Hepatic stellate cell (primary cell): Measurements from ENCODE around the gene TBX20.
A peak's percentile ranks its signal among the peaks of the same experiment; 100 is the strongest.
"Not testable (repeated sequence)": the region's sequence is repeated elsewhere in the genome, so short reads cannot be mapped to it uniquely, and the experiment has no call there.

ENCODE experiments used
- DNase-seq: peaks from one replicate; pipeline ENCODE4 v3.0.0; 2011; ENCODE audit warnings: low spot score

Gene TBX20

DNA sequence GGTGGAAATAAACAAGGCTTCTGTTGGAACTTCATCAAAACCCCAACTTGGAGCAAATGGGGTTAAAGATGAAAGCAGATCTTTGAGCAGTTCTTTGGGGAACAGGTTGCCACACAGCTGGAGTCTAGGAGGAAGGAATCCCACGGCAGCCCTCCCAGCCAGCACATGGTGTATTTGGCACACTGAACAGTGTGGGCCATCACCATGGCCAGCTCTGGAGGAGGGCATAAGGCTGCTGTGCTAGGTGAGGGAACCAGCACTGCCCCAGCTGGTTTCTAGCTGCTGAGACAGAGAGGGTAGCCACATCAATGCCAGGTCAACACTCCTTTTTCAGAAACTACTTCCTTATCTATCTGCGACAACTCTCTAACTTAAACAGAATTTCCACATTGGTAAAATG is 33.7 kb downstream of the TBX20 start:
- DNase-seq: not testable (repeated sequence)

- DNase-seq: not testable (repeated sequence)
These were observed 37.9 kb downstream of the TBX20 start for GRCh38 chr7:35216033-35216432.

DNA sequence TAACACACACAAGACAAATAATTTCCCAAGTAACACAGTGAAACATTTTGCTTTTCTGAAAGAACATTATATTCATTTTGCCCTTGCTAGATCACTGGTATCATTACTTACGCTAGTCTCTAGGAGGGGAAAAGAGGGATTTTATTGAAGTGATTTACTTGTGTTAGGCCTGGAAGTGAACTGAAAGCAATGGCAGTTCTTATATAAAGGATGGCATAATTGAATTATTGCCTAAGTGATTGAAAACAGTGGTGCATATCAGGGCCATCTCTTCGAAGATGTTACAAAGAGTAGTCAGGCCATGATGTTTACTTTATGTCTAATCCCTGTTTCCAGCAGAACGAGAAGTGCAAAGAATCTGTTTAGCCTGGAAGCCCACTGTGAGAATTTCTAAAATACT is 38.8 kb downstream of the TBX20 start:
- DNase-seq: not testable (repeated sequence)

DNA sequence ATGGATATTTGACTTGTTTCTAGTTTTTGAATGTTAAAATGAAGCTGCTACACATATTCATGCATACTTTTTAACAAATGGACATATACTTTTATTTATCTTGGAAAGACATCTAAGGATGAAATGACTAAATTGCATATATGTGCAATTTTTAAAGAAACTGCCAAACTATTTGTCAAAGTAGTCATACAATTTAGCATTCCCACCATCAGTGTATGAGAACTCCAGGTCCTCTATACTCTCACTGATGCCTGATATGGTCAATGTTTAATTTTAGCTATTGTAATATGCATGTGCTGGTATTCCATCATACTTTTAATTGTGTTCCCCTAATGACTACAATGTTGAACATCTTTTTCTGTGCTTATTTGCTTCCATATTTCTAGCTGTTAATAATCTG is 47.0 kb downstream of the TBX20 start:
- not testable (repeated sequence) for DNase-seq

DNA sequence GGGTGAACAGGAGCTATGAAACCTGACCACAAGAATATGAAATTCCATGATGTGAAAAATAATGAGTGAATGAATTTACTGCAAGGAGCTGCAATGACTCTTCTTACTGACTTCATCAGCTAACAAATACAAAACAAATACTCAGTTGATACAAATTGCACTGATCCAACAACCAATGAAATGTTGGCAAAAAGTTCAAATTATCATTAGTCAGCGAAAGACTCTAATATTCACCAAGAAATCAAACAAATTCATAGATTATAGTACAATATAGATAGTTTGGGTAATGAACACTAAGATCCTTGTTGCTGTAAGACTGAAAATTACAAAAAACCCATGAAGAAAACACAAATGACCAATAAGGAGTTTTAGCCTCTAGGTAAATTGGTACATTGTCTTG is 49.0 kb downstream of the TBX20 start:
- not testable (repeated sequence) for DNase-seq

DNA sequence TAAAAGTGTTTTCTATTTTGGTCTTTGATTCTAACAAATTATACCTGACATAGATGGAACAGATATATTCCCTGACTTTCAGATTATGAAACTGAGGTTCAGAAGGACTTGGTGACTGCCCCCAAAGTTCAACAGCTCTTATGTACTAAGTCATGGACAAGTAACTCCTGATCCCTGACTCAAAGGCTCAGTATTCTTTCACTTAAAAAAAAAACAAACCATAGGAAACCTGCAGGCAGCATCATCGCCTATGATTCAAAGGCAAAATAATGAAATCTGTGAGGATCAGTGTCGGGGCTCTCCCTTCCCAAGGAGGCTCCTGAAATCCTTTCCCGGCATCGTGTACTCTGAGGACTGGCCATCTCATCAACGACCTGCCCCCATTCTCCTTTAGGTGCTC is 49.9 kb downstream of the TBX20 start:
- DNase-seq: peak; percentile 2

DNA sequence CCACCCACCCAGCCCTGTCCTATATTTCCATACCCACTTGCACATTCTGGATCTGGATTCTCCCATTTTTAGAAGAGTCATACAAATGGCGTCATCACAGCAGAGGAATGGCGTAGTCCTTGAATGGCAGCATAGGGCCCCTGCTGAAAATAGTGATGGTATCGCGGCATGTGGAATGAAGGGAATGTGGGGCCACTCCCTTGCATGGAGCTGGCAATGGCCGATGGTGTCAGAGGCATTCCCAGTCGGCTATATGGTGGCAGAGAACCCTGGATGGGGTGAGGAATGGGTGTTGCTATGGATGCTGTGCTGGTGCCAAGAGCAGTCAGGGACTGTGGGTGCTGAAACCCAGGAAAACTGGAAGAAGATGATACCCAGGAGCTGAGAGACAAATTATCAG is 51.5 kb downstream of the TBX20 start:
- DNase-seq: not testable (repeated sequence)

DNA sequence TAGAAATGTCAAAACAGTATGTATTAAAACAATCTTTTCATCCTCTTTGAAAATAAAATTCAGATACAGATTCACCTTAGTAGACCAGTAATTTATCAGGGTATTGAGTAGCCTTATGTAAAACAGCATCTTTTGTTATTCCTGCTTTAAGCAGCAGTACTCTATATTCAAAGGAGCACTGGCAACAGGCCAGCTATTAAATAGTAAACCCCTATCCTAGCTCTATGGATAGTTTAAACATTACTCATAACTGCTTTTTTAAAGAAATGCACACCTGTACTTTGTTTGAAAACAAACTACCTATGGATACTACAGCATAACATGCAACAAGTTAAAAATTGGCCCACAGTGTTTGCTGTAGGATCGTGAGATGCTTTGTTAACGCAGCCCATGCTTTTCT is 53.7 kb downstream of the TBX20 start:
- DNase-seq: not testable (repeated sequence)

DNA sequence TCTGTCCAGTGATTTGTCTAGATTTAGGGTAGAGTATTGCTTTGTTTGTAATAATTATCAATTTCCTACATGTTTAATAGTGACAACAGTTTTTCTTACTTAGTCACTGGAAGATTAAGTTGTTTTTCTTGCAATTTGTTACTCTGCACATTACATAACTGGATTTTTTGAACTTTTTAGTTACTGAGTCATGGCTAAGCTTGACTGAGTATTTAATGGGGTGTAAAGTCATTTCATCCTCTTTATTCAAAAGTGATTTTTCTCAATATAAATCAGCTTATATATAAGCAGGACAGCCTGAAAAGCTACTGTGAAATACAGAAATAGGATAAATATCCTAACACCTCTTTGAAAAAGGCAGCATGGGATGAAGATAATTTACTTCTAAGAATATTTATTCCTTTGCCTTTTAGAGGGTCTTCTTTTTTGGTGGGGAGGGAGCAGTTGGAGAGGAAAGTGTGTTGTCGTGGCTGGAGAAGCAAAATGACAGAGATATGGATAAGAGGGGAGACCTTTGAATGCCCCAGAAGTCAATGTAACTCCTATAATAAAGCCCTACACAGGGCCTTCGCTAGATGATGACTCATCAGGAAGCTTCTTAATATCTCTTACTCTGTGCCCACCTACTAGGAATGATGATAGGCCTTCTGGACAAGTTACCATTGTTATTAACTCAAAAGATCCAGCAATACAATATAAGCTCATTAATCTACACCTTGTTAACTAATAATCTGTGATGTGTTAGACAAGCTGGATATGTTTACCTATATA is 55.3 kb downstream of the TBX20 start:
- not testable (repeated sequence) for DNase-seq

DNA sequence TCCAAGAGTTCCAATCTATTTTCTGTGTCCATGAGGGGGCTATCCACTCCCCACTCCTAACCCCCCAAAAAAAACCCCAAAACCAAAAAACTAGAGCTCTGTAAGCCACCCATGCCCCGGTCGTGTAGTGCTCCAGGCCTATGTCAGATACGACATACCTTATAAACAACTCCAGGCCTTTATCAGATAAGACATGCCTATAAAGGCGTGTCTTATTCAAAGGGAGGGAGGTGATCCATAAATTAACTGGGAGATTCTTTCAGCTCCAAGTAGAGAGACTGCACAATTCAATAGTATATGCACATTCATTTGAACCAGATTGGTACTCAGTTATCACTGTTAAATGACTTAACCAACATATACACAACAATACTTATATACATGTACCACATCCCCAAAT is 62.3 kb downstream of the TBX20 start:
- not testable (repeated sequence) for DNase-seq

DNA sequence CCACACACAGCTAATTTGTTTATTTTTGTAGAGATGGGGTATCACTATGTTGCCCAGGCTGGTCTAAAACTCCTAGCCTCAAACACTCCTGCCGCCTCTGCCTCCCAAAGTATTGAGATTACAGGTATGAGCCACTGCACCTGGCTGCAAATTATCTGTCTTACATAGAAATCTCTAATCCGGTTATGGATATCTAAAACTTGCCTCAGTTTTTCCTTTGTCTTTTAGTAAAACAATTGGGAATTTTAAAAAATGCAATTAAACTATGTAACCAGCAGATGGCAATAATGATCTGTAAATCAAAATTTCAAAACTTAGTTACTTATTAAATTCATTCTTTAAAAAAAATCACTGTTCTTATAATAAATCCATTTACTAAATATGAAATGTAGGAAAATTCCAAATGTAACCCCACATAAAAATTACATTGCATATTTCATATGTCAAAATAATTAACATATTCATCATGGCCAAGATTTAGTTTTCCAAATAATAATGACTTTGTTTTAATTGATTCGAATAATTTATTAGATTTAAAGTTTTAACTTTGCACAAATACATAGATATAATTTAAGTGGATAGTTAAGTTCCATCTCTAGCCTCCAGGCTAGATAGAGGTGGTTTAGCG is 63.6 kb downstream of the TBX20 start:
- not testable (repeated sequence) for DNase-seq

DNA sequence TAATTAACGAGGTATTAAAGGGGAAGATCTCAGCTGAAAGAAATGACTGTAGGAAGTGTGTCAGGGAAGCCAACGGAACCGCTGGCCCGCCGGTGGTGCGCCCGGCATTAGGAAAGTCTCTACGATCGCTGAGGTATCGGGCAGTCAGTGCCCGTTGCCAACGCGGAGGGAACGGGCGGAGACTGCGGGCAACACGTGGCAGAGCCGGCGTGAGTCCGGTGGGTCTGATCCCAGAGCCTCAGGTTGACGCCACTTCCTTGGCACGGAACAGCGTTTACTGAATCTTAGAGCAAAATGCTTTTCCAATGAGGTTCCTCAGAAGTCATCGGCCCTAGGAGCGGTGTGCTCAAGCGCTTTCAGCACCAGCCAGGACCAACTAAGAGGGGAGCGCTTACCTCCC is 67.1 kb downstream of the TBX20 start:
- DNase-seq: peak; percentile 0

DNA sequence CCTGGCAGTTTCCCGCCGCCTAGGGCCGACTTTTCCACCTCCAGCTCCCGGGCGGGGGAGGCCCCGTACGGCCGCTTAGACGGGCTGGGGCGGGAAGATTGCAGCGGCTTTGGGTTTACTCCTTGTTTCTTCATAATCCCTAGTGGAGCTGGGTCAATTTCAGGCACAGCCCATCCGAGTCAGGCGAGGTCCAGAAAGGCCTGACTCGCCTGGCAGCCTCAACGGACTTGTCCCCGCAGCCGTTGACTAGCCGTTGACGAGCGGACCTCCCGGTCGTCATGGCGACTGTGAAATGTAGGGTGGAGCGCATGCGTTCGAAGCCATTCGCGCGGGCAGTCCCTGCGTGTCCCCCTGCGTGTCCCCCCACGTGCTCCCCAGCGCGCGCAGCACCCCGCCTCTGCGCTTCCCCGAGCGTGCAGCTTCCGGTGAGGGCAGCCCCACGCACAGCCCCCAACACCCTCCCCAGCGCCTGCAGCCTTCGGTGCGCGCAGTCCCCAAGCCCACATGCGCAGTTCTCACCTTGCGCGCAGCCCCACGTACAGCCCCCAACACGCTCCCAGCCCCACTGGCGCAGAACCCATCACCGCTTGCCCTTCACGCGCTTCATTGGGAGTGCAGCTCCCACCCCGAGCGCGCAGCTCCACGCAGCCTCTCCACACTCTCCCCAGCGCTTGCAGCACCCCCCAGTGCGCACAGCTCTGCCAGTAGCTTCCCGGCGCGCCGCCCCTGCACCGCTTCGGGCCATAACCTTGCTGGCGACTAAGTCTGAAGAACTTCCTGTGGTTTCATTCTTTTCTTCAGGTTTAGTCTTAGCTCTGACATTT is 67.8 kb downstream of the TBX20 start:
- DNase-seq: peak; percentile 29

GRCh38 chr7:35185578-35185907 is 68.4 kb downstream of the TBX20 start:
- DNase-seq: not testable (repeated sequence)

GRCh38 chr7:35184961-35185360 is 68.9 kb downstream of the TBX20 start:
- not testable (repeated sequence) for DNase-seq

- DNase-seq: not testable (repeated sequence)
These were observed 69.9 kb downstream of the TBX20 start for GRCh38 chr7:35183873-35184503.

- not testable (repeated sequence) for DNase-seq
These were observed 73.2 kb downstream of the TBX20 start for GRCh38 chr7:35180665-35181064.

- DNase-seq: not testable (repeated sequence)
These were observed 80.7 kb downstream of the TBX20 start for GRCh38 chr7:35173176-35173575.

- not testable (repeated sequence) for DNase-seq
These were observed 81.8 kb downstream of the TBX20 start for GRCh38 chr7:35172131-35172530.

DNA sequence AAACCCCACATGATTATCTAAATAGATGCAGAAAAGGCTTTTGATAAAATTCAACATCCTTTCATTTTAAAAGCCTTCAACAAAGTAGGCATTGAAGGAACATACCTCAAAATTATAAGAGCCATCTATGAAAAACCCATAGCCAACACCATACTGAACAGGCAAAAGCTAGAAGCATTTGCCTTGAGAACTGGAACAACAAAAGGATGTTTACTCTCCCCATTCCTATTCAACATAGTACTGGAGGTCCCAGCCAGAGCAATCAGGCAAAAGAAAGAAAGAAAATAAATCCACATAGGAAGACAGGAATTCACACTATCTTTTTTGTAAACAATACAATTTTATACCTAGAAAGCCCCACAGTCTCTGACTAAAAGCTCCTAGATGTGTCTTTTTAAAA is 86.2 kb downstream of the TBX20 start:
- DNase-seq: not testable (repeated sequence)

DNA sequence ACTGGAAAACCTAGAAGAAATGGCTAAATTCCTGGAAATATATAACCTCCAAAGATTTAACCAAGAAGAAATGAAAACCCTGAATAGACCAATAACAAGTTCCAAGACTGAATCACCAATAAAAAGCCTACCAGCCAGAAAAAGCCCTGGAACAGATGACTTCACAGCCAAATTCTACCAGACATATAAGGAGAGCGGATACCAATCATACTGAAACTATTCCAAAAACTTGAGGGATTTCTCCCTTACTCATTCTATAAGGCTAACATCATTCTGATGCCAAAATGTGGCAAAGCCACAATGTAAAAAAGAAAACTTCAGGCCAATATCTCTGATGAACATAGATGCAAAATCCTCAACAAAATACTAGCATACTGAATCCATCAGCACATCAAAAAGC is 86.7 kb downstream of the TBX20 start:
- DNase-seq: not testable (repeated sequence)

DNA sequence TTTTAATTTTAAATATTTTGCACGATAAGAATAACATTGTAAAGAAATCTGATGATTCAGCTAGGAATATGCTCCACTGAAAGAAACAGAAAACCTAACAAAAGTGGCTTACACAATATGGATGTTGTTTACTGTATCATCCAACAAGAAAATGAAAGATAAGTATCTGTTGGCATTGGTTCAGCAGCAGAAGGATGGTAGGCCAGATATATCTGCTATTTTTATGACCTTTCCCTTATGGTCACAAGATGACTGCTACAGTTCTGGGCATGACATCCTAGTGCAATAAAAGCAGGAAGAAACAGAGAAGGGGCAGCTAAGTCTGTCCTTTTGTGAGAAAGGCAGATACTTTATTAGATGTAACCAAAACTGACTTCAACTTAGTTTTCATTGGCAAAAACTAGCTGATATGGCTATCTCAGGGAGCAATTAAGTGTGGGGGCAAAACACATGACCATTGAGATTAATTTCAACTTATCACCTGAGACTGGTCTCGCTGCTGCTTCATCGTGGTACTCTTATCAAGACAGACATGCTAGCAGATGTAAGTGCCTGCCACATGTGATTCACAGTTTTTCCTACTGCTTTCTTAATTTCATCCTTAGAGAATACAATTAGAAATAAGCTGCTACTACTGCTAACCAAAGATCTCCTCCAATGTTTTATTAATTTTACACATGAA is 92.7 kb downstream of the TBX20 start:
- not testable (repeated sequence) for DNase-seq
